D341Med (cell line): Measurements from ENCODE around the gene EMC6.
A peak's percentile ranks its signal among the peaks of the same experiment; 100 is the strongest.

Experiments used
- DNase-seq: peaks from one replicate; pipeline ENCODE4 v3.0.0; 2012; ENCODE audit warnings: low spot score

The EMC6 gene

GRCh38 chr17:3656353-3656752, 12.3 kb upstream of the EMC6 start:
- DNase-seq: no peak

- DNase-seq: no peak
Measured at GRCh38 chr17:3656755-3657587, 11.6 kb upstream of the EMC6 start.

GRCh38 chr17:3657588-3657869, 11.1 kb upstream of the EMC6 start:
- DNase-seq: no peak

- no peak for DNase-seq
Measured at GRCh38 chr17:3657874-3658783, 10.5 kb upstream of the EMC6 start.

- DNase-seq: no peak
Measured at GRCh38 chr17:3658784-3659449, 9.7 kb upstream of the EMC6 start.

GRCh38 chr17:3659541-3660111, 9.0 kb upstream of the EMC6 start:
- no peak for DNase-seq

GRCh38 chr17:3660311-3660891, 8.2 kb upstream of the EMC6 start:
- no peak for DNase-seq

GRCh38 chr17:3663102-3664011, 5.3 kb upstream of the EMC6 start:
- no peak for DNase-seq

GRCh38 chr17:3665834-3666233, 2.8 kb upstream of the EMC6 start:
- no peak for DNase-seq

- no peak for DNase-seq
Measured at GRCh38 chr17:3666516-3666915, 2.1 kb upstream of the EMC6 start.

- peak; percentile 69 for DNase-seq
Measured at GRCh38 chr17:3667366-3668278, 990 bp upstream of the EMC6 start.

GRCh38 chr17:3669085-3669347, 404 bp downstream of the EMC6 start:
- no peak for DNase-seq

GRCh38 chr17:3669548-3669947, 936 bp downstream of the EMC6 start:
- DNase-seq: no peak

- DNase-seq: no peak
Measured at GRCh38 chr17:3672571-3672970, 4.0 kb downstream of the EMC6 start.

- DNase-seq: no peak
Measured at GRCh38 chr17:3675886-3676285, 7.3 kb downstream of the EMC6 start.

- DNase-seq: no peak
Measured at GRCh38 chr17:3678095-3678820, 9.6 kb downstream of the EMC6 start.

GRCh38 chr17:3678821-3679530, 10.4 kb downstream of the EMC6 start:
- no peak for DNase-seq

- no peak for DNase-seq
Measured at GRCh38 chr17:3679531-3680126, 11.0 kb downstream of the EMC6 start.
